Measurements from ENCODE around the gene LAD1. TPM values are rescaled to one million over a fixed set of nuclear protein-coding genes. Genes with fewer than 3 reads are reported as not detected.

LAD1 gene
- total RNA-seq, 2 experiments from 2014 or later: not detected

DNA sequence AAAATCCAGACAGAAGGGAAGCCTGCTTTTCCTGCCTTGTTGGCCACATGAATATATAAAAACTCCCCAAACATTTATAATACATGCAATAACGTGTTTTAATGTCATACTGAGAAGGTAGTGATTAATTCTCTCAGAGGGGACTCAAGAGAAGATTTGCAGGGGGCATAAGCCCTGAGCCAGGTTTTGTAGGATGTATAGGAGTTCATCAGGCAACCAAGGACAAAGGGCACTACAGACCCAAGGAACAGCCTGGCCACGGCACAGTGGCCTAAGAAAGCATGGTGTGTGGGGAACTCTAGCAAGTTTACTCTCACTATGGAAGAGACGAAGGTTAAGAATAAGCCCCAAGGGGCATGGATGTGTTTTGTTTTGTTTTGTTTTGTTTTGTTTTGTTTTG, 37.8 kb upstream of the LAD1 start:
- no peaks in the 10 kb centered on the region; the same call in 1 of the 2 replicates for H3K36me3 ChIP-seq (ENCODE audit: insufficient read depth, low read length)
- peaks cover 34% of the 10 kb centered on the region for H3K4me1 ChIP-seq (ENCODE audit: insufficient read depth, low read length, poor library complexity, severe bottlenecking)
- H3K27ac ChIP-seq (ENCODE audit: low read depth, low read length, poor library complexity, severe bottlenecking): no peak overlapping the region
- intact Hi-C loops (cut with micrococcal nuclease; ENCODE audit: unreplicated experiment): no loop called here
- H3K4me2 ChIP-seq (ENCODE audit: low read length): no peak overlapping the region
- H3K4me3 ChIP-seq (ENCODE audit: low read depth, low read length, poor library complexity, severe bottlenecking): no peak overlapping the region
- DNase-seq (ENCODE audit: low spot score): no peak
- CTCF ChIA-PET (ENCODE audit: unreplicated experiment): no interaction called here
- H4K20me1 ChIP-seq (ENCODE audit: insufficient read depth, low read length): no peaks in the 10 kb centered on the region
- no peaks in the 10 kb centered on the region for H3K9me2 ChIP-seq (ENCODE audit: insufficient read depth, low read length)
- peaks cover 12% of the 10 kb centered on the region for H3K9me3 ChIP-seq (ENCODE audit: low read length)
- POLR2A ChIA-PET: interaction anchor here (1.3 kb wide), 1 partner anchor 14 kb away, joined by 3 read pairs; no protein-coding TSS in a partner anchor
- H3K79me2 ChIP-seq (ENCODE audit: insufficient read depth, low read depth, low read length): no peaks in the 10 kb centered on the region
- TF ChIP-seq EZH2phosphoT487 (IDR thresholded peaks at IDR 0.05; ENCODE audit: borderline replicate concordance, low read depth, low read length): no peak
- TF ChIP-seq, protein P1, sequence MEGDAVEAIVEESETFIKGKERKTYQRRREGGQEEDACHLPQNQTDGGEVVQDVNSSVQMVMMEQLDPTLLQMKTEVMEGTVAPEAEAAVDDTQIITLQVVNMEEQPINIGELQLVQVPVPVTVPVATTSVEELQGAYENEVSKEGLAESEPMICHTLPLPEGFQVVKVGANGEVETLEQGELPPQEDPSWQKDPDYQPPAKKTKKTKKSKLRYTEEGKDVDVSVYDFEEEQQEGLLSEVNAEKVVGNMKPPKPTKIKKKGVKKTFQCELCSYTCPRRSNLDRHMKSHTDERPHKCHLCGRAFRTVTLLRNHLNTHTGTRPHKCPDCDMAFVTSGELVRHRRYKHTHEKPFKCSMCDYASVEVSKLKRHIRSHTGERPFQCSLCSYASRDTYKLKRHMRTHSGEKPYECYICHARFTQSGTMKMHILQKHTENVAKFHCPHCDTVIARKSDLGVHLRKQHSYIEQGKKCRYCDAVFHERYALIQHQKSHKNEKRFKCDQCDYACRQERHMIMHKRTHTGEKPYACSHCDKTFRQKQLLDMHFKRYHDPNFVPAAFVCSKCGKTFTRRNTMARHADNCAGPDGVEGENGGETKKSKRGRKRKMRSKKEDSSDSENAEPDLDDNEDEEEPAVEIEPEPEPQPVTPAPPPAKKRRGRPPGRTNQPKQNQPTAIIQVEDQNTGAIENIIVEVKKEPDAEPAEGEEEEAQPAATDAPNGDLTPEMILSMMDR (conservative IDR thresholded peaks at IDR 0.05; ENCODE audit: low read length): no peak
- H2AFZ ChIP-seq (ENCODE audit: low read length): no peak overlapping the region
- no TSS peak for BruUV-seq (replicated peaks)

DNA sequence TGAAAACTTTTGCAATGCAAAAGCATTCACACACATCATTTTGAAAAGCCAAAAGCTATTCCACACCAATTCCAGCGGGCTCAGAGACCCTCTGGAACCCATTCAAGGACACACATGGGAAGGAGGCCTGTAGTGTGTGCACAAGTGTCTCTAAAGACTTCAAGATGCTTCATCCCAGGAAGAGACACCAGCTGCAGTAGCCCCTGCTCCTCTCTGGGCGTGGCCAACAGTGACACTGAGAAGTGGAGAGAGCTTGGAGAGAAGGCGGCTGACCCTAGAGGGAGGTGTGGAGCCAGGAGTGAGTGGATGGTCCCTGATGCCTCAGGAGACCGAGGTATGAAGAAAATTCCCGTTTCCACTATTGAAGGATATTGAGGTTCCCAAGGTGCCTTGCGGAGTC, 37.3 kb upstream of the LAD1 start:
- intact Hi-C loops (cut with micrococcal nuclease; ENCODE audit: unreplicated experiment): no loop called here
- peak overlapping the region; percentile 61; the same call in 1 of the 2 replicates for H2AFZ ChIP-seq (ENCODE audit: low read length)
- no peak overlapping the region for H3K4me3 ChIP-seq (ENCODE audit: low read depth, low read length, poor library complexity, severe bottlenecking)
- no peaks in the 10 kb centered on the region for H3K79me2 ChIP-seq (ENCODE audit: insufficient read depth, low read depth, low read length)
- peaks cover 34% of the 10 kb centered on the region for H3K4me1 ChIP-seq (ENCODE audit: insufficient read depth, low read length, poor library complexity, severe bottlenecking)
- ChIA-PET POLR2A (interaction anchor here (0.7 to 1.3 kb wide), 2 partner anchors 13 to 30 kb away, joined by 3 read pairs; no protein-coding TSS in a partner anchor), CTCF (ENCODE audit: unreplicated experiment) (interaction anchor here (1.1 to 1.2 kb wide), 2 partner anchors 11 to 46 kb away, joined by 3 to 7 read pairs; no protein-coding TSS in a partner anchor)
- no TSS peak for BruUV-seq (replicated peaks)
- DNase-seq (ENCODE audit: low spot score): no peak
- no peaks in the 10 kb centered on the region for H4K20me1 ChIP-seq (ENCODE audit: insufficient read depth, low read length)
- H3K36me3 ChIP-seq (ENCODE audit: insufficient read depth, low read length): no peaks in the 10 kb centered on the region; the same call in 1 of the 2 replicates
- peaks cover 8% of the 10 kb centered on the region for H3K9me3 ChIP-seq (ENCODE audit: low read length)
- peak overlapping the region; percentile 43; the same call in 1 of the 2 replicates for H3K4me2 ChIP-seq (ENCODE audit: low read length)
- H3K27ac ChIP-seq (ENCODE audit: low read depth, low read length, poor library complexity, severe bottlenecking): no peak overlapping the region
- no peaks in the 10 kb centered on the region for H3K9me2 ChIP-seq (ENCODE audit: insufficient read depth, low read length)
- TF ChIP-seq, protein P1 (conservative IDR thresholded peaks at IDR 0.05; ENCODE audit: low read length): no peak
- TF ChIP-seq EZH2phosphoT487 (IDR thresholded peaks at IDR 0.05; ENCODE audit: borderline replicate concordance, low read depth, low read length): no peak

DNA sequence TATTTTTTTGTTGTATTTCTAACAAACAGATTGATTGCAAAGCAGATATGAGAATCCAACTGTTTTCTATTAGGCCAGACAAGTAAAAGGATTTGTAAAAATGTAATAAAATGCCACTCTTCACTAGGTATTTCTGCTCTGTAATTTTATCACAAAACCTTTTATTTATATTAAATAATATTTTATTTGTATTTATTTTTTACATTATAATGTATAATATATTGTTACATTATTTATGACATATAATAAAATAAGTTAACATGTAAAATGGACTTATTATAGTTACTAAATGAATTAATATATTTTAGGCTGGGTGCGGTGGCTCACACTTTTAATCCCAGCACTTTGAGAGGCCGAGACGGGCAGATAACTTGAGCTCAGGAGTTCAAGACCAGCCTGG, 35.1 kb upstream of the LAD1 start:
- Histone ChIP-seq H3K9me2 (ENCODE audit: insufficient read depth, low read length) (no peaks in the 10 kb centered on the region), H3K4me3 (ENCODE audit: low read depth, low read length, poor library complexity, severe bottlenecking) (no peak overlapping the region), H3K79me2 (ENCODE audit: insufficient read depth, low read depth, low read length) (no peaks in the 10 kb centered on the region), H3K4me2 (ENCODE audit: low read length) (no peak overlapping the region), H3K9me3 (ENCODE audit: low read length) (no peaks in the 10 kb centered on the region), H3K4me1 (ENCODE audit: insufficient read depth, low read length, poor library complexity, severe bottlenecking) (peaks cover 18% of the 10 kb centered on the region), H3K36me3 (ENCODE audit: insufficient read depth, low read length) (no peaks in the 10 kb centered on the region), H2AFZ (ENCODE audit: low read length) (no peak overlapping the region), H4K20me1 (ENCODE audit: insufficient read depth, low read length) (no peaks in the 10 kb centered on the region), H3K27ac (ENCODE audit: low read depth, low read length, poor library complexity, severe bottlenecking) (no peak overlapping the region)
- TF ChIP-seq, protein P1 (conservative IDR thresholded peaks at IDR 0.05; ENCODE audit: low read length): no peak
- TF ChIP-seq EZH2phosphoT487 (IDR thresholded peaks at IDR 0.05; ENCODE audit: borderline replicate concordance, low read depth, low read length): no peak
- BruUV-seq (replicated peaks): no TSS peak
- intact Hi-C loops (cut with micrococcal nuclease; ENCODE audit: unreplicated experiment): no loop called here
- POLR2A ChIA-PET: no interaction called here
- DNase-seq (ENCODE audit: low spot score): no peak
- CTCF ChIA-PET (ENCODE audit: unreplicated experiment): no interaction called here
